Measurements from ENCODE around the gene DDX17. TPM values are rescaled to one million over a fixed set of nuclear protein-coding genes. Genes with fewer than 3 reads are reported as not detected.

Gene DDX17
- total RNA-seq, 4 donors from 2014 or later: 108 to 329 (median 206) TPM

DNA sequence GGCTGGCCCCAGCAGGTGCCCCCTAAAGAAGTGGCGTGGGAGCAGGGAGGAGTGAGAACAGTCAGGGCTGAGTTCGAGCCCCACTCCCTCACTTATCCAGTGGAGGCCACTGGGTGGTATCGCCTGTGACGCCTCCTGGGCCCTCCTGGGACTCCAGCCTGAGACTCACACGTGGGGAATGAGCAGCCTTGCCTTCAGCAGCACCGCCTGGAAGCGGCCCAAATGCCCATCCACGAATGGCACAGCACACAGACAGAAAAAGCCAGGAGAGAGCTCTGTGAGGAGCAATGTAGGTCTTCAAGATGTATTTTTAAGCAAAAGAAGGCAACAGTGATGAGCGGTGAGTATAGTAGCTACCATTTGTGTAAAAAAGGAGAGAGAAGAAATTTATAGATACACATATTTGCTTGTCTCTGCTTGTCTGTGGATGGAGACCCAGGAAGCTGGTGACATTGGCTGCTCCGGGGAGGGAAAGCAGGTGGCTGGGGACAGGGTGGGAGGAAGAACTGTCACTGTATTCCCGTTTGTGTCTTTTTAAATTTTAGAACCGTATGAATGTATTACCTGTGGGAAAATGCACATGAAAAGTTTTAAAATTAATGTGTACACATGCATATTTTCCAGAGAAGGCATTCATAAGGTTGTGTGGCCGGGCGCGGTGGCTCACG lies 64.4 kb downstream of the DDX17 start:
- Histone ChIP-seq H3K9me3 (no peaks in the 10 kb centered on the region), H3K27ac (no peak overlapping the region), H3K4me3 (no peak overlapping the region), H3K27me3 (peaks cover 0 to 19% (median 11%) of the 10 kb centered on the region in 3 donors), H3K4me1 (no peaks in the 10 kb centered on the region), H3K36me3 (no peaks in the 10 kb centered on the region)
- in situ Hi-C loops (cut with MboI; ENCODE audit: low sequenced_read_pairs in 4 of 4): no loop called here
- TF ChIP-seq, protein P1, sequence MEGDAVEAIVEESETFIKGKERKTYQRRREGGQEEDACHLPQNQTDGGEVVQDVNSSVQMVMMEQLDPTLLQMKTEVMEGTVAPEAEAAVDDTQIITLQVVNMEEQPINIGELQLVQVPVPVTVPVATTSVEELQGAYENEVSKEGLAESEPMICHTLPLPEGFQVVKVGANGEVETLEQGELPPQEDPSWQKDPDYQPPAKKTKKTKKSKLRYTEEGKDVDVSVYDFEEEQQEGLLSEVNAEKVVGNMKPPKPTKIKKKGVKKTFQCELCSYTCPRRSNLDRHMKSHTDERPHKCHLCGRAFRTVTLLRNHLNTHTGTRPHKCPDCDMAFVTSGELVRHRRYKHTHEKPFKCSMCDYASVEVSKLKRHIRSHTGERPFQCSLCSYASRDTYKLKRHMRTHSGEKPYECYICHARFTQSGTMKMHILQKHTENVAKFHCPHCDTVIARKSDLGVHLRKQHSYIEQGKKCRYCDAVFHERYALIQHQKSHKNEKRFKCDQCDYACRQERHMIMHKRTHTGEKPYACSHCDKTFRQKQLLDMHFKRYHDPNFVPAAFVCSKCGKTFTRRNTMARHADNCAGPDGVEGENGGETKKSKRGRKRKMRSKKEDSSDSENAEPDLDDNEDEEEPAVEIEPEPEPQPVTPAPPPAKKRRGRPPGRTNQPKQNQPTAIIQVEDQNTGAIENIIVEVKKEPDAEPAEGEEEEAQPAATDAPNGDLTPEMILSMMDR (IDR thresholded peaks at IDR 0.05 in 4 of 5, conservative IDR thresholded peaks at IDR 0.05 in 1 of 5): no peak
- TF ChIP-seq POLR2A (IDR thresholded peaks at IDR 0.05): no peak
- DNase-seq (no peak), ATAC-seq (no peak)
- intact Hi-C loops (cut with DNase I; ENCODE audit: low total_unique reads): no loop called here

DNA sequence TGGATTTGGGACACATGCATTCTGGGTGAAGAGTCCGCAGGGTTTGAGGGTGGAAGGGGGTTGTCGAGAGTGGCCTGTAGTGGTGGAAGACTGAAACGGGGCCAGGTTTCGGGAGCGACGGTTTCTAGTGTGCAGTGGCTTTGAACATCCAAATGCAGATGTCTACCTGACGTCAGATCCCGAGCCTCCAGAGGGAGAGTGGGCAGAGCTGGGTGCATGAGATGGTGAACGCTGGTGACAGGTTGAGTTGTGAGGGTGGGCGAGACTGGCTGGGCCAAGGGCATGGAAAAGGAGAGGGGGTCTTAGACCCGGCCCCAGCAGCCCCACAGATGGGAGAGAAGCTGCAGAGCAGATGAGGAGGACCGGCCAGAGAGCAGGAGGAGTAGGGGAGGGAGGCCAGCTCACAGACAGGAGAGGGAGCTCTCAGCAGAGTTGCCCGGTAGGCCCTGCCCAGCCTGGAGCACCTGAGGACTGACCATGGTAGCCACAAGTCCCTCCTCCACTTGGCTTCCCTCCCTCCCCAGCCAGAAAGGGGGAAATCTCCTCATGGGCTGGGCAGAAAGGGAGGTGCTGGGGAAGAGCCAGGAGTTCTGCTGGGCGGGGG lies 65.3 kb downstream of the DDX17 start:
- ATAC-seq: no peak
- Histone ChIP-seq H3K36me3 (no peaks in the 10 kb centered on the region), H3K27ac (no peak overlapping the region), H3K9me3 (no peaks in the 10 kb centered on the region), H3K4me1 (no peaks in the 10 kb centered on the region), H3K27me3 (peaks cover 0 to 10% (median 5%) of the 10 kb centered on the region in 3 donors), H3K4me3 (no peak overlapping the region)
- in situ Hi-C loops (cut with MboI; ENCODE audit: low sequenced_read_pairs in 4 of 4): no loop called here
- no peak for TF ChIP-seq POLR2A (IDR thresholded peaks at IDR 0.05)
- TF ChIP-seq, protein P1 (IDR thresholded peaks at IDR 0.05 in 4 of 5, conservative IDR thresholded peaks at IDR 0.05 in 1 of 5): no peak
- intact Hi-C loops (cut with DNase I; ENCODE audit: low total_unique reads): no loop called here
- no peak for DNase-seq

DNA sequence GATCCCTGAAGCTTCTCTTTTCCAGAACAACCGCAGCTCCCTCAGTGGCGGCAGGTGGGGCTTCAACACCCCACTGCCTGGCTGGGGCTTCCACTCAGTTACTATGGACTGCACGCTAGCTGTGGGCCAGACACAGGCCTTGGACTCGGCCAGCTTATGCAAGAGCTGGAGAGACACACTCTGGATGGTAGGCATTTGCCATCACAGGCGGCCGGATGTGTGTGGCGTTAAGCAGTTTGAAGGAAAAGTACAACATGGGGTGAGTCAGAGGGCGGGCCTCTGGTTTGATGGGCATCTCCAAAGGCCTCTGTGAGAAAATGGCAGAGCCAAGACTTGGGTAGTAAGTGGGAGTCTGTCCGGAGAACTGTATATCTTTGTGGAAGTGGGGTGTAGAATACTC lies 68.7 kb downstream of the DDX17 start:
- H3K9me3 ChIP-seq: no peaks in the 10 kb centered on the region
- H3K27me3 ChIP-seq: no peaks in the 10 kb centered on the region
- H3K27ac ChIP-seq: no peak overlapping the region
- ATAC-seq (no peak), DNase-seq (no peak)
- H3K36me3 ChIP-seq: no peaks in the 10 kb centered on the region
- intact Hi-C loops (cut with DNase I; ENCODE audit: low total_unique reads) (no loop called here), in situ Hi-C loops (cut with MboI; ENCODE audit: low sequenced_read_pairs in 4 of 4) (no loop called here)
- TF ChIP-seq, protein P1 (IDR thresholded peaks at IDR 0.05 in 4 of 5, conservative IDR thresholded peaks at IDR 0.05 in 1 of 5): no peak
- TF ChIP-seq POLR2A (IDR thresholded peaks at IDR 0.05): no peak
- H3K4me3 ChIP-seq: no peak overlapping the region
- H3K4me1 ChIP-seq: no peaks in the 10 kb centered on the region

DNA sequence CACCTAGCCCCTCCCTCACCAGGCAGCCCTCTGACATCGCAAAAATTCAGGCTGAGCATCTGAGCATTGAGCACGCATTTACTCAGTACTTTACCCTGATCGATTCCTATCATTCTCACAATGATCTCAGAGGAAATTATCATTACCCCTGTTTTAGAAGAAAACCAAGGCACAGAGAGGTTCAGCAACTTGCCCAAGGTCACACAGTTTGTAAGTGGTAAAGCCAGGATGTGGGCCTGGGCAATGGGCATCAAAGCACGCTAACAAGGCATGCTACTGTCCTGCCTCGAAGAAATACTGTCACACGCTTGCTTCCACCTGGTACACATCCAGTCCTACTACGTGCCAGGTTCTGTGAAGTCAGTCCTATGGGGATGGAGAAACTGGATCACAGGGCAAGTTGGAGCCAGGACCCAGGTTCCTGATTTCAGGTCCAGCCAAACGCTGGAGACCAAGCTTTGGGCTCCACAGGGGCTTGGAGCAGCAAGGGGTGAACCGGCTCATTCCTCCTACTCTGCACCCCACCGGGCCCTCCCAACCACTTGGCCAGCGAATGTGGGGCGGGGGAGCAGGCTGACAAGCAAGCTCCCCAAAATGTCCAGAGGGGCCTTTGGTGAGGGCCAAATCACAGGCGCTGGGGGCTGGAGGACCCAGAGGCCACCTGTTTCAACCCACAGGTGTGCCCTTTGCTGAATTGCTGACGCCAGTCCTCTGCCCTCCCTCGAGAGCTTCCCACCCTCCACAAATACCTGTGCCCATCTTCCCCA lies 69.3 kb downstream of the DDX17 start:
- H3K27ac ChIP-seq: no peak overlapping the region
- in situ Hi-C loops (cut with MboI; ENCODE audit: low sequenced_read_pairs in 4 of 4) (no loop called here), intact Hi-C loops (cut with DNase I; ENCODE audit: low total_unique reads) (no loop called here)
- no peak for TF ChIP-seq POLR2A (IDR thresholded peaks at IDR 0.05)
- TF ChIP-seq, protein P1 (IDR thresholded peaks at IDR 0.05 in 4 of 5, conservative IDR thresholded peaks at IDR 0.05 in 1 of 5): no peak
- H3K9me3 ChIP-seq: no peaks in the 10 kb centered on the region
- H3K4me1 ChIP-seq: no peaks in the 10 kb centered on the region
- DNase-seq: no peak
- H3K27me3 ChIP-seq: no peaks in the 10 kb centered on the region
- no peaks in the 10 kb centered on the region for H3K36me3 ChIP-seq
- no peak overlapping the region for H3K4me3 ChIP-seq
- ATAC-seq: no peak

Measured in gastrocnemius medialis (tissue), 4 donors.